Measurements from ENCODE around the gene KRT78. TPM values are rescaled to one million over a fixed set of nuclear protein-coding genes. Genes with fewer than 3 reads are reported as not detected.

KRT78 gene
- total RNA-seq, 1 donor from 2014 or later, result not detected

GRCh38 chr12:52878507-52879393, 30.0 kb upstream of the KRT78 start:
- H3K4me1 Mint-ChIP-seq (ENCODE audit: low read depth), result peaks cover 11% of the 10 kb centered on the region
- no peak for DNase-seq (ENCODE audit: low spot score, unreplicated experiment)
- H3K4me3 Mint-ChIP-seq (ENCODE audit: low read depth), result no peak overlapping the region
- no peak for TF ChIP-seq CTCF (IDR thresholded peaks at IDR 0.05; ENCODE audit: unreplicated experiment)
- H3K27ac Mint-ChIP-seq, result no peak overlapping the region
- peaks cover 29% of the 10 kb centered on the region for H3K27me3 Mint-ChIP-seq
- no peaks in the 10 kb centered on the region for H3K9me3 Mint-ChIP-seq (ENCODE audit: low read depth)
- H3K36me3 Mint-ChIP-seq (ENCODE audit: insufficient read depth), result no peaks in the 10 kb centered on the region

- Mint-ChIP-seq H3K27ac (no peak overlapping the region), H3K9me3 (ENCODE audit: low read depth) (no peaks in the 10 kb centered on the region), H3K4me3 (ENCODE audit: low read depth) (no peak overlapping the region), H3K4me1 (ENCODE audit: low read depth) (peaks cover 21% of the 10 kb centered on the region), H3K36me3 (ENCODE audit: insufficient read depth) (no peaks in the 10 kb centered on the region), H3K27me3 (peaks cover 42% of the 10 kb centered on the region)
- no peak for DNase-seq (ENCODE audit: low spot score, unreplicated experiment)
- TF ChIP-seq CTCF (IDR thresholded peaks at IDR 0.05; ENCODE audit: unreplicated experiment), result no peak
Measured at GRCh38 chr12:52877242-52877641, 28.4 kb upstream of the KRT78 start.

- H3K27ac Mint-ChIP-seq, result no peak overlapping the region
- no peak for TF ChIP-seq CTCF (IDR thresholded peaks at IDR 0.05; ENCODE audit: unreplicated experiment)
- no peak overlapping the region for H3K4me3 Mint-ChIP-seq (ENCODE audit: low read depth)
- no peaks in the 10 kb centered on the region for H3K36me3 Mint-ChIP-seq (ENCODE audit: insufficient read depth)
- H3K27me3 Mint-ChIP-seq, result peaks cover 49% of the 10 kb centered on the region
- no peak for DNase-seq (ENCODE audit: low spot score, unreplicated experiment)
- H3K9me3 Mint-ChIP-seq (ENCODE audit: low read depth), result no peaks in the 10 kb centered on the region
- H3K4me1 Mint-ChIP-seq (ENCODE audit: low read depth), result peaks cover 21% of the 10 kb centered on the region
Measured at GRCh38 chr12:52876372-52876771, 27.6 kb upstream of the KRT78 start.

- TF ChIP-seq CTCF (IDR thresholded peaks at IDR 0.05; ENCODE audit: unreplicated experiment), result no peak
- Mint-ChIP-seq H3K36me3 (ENCODE audit: insufficient read depth) (no peaks in the 10 kb centered on the region), H3K4me1 (ENCODE audit: low read depth) (peaks cover 17% of the 10 kb centered on the region), H3K9me3 (ENCODE audit: low read depth) (no peaks in the 10 kb centered on the region), H3K27me3 (peaks cover 50% of the 10 kb centered on the region), H3K27ac (peak overlapping the region; percentile 73), H3K4me3 (ENCODE audit: low read depth) (peak overlapping the region; percentile 63)
- DNase-seq (ENCODE audit: low spot score, unreplicated experiment), result no peak
Measured at GRCh38 chr12:52874573-52875435, 26.0 kb upstream of the KRT78 start.

GRCh38 chr12:52873832-52874572, 25.2 kb upstream of the KRT78 start:
- Mint-ChIP-seq H3K27ac (peak overlapping the region; percentile 91), H3K27me3 (peaks cover 54% of the 10 kb centered on the region)
- DNase-seq (ENCODE audit: low spot score, unreplicated experiment), result peak; percentile 49

More at GRCh38 chr12:52873832-52874572, 25.2 kb upstream of the KRT78 start:
- Mint-ChIP-seq H3K36me3 (ENCODE audit: insufficient read depth) (no peaks in the 10 kb centered on the region), H3K4me1 (ENCODE audit: low read depth) (peaks cover 16% of the 10 kb centered on the region), H3K9me3 (ENCODE audit: low read depth) (no peaks in the 10 kb centered on the region), H3K4me3 (ENCODE audit: low read depth) (peak overlapping the region; percentile 64)
- TF ChIP-seq CTCF (IDR thresholded peaks at IDR 0.05; ENCODE audit: unreplicated experiment), result no peak
